ENCODE measurements around the gene PAPPA2.

- TF ChIP-seq, protein P1, sequence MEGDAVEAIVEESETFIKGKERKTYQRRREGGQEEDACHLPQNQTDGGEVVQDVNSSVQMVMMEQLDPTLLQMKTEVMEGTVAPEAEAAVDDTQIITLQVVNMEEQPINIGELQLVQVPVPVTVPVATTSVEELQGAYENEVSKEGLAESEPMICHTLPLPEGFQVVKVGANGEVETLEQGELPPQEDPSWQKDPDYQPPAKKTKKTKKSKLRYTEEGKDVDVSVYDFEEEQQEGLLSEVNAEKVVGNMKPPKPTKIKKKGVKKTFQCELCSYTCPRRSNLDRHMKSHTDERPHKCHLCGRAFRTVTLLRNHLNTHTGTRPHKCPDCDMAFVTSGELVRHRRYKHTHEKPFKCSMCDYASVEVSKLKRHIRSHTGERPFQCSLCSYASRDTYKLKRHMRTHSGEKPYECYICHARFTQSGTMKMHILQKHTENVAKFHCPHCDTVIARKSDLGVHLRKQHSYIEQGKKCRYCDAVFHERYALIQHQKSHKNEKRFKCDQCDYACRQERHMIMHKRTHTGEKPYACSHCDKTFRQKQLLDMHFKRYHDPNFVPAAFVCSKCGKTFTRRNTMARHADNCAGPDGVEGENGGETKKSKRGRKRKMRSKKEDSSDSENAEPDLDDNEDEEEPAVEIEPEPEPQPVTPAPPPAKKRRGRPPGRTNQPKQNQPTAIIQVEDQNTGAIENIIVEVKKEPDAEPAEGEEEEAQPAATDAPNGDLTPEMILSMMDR (IDR thresholded peaks at IDR 0.05; ENCODE audit: control extremely low read depth in 1 of 3, insufficient read depth in 1 of 3, low read depth in 1 of 3, low read length in 3 of 3): no peak
- TF ChIP-seq TAF1 (IDR thresholded peaks at IDR 0.05; ENCODE audit: low read depth, low read length) (no peak), CEBPB (IDR thresholded peaks at IDR 0.05; ENCODE audit: low read depth, low read length) (no peak), EZH2 (IDR thresholded peaks at IDR 0.05; ENCODE audit: low read depth, low read length, severe bottlenecking) (no peak), JUND (IDR thresholded peaks at IDR 0.05; ENCODE audit: low read length) (no peak), ATF2 (IDR thresholded peaks at IDR 0.05; ENCODE audit: low read length) (no peak), RBBP5 (IDR thresholded peaks at IDR 0.05; ENCODE audit: borderline replicate concordance, low read depth, low read length) (no peak), SP2 (IDR thresholded peaks at IDR 0.05; ENCODE audit: low read length) (no peak), POLR2A (IDR thresholded peaks at IDR 0.05; ENCODE audit: control extremely low read depth in 1 of 2, low read depth in 2 of 2, low read length in 2 of 2) (no peak), YY1 (IDR thresholded peaks at IDR 0.05; ENCODE audit: low read depth, low read length) (no peak), BRCA1 (IDR thresholded peaks at IDR 0.05; ENCODE audit: low read depth, low read length) (no peak)
Measured at GRCh38 chr1:176811511-176812288, 348.7 kb downstream of the PAPPA2 start.
